NCI-H748 treated with DMSO at 0.1 percent for 48 hours (cell line): ENCODE data around the gene TIMM17B.
A peak's percentile ranks its signal among the peaks of the same experiment; 100 is the strongest.
"Not testable (repeated sequence)": the region's sequence is repeated elsewhere in the genome, so short reads cannot be mapped to it uniquely, and the experiment has no call there.

ENCODE experiments used
- DNase-seq: peaks from one replicate; lab custom pipeline; 2025; lab: John Stamatoyannopoulos, UW

TIMM17B gene

DNA sequence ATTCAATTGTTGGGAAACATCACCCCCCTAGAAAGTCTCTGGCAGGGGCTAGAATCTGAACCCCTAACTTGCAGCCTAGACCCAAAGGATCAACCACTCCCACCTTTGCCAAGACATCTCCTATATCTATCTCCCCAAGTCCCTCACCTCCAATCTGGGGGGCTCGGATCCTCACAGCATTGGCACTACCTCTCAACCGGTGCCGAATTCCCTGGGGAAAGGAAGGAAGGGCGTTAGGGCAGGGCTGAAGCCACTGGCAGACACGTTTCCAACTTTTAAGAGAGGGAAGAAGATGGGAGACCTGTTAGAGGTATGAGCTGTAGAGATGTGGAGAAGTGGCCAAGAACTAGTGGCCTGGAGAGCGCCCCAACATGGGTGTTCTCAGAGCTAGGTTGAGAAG lies 2.7 kb downstream of the TIMM17B start:
- no peak for DNase-seq

DNA sequence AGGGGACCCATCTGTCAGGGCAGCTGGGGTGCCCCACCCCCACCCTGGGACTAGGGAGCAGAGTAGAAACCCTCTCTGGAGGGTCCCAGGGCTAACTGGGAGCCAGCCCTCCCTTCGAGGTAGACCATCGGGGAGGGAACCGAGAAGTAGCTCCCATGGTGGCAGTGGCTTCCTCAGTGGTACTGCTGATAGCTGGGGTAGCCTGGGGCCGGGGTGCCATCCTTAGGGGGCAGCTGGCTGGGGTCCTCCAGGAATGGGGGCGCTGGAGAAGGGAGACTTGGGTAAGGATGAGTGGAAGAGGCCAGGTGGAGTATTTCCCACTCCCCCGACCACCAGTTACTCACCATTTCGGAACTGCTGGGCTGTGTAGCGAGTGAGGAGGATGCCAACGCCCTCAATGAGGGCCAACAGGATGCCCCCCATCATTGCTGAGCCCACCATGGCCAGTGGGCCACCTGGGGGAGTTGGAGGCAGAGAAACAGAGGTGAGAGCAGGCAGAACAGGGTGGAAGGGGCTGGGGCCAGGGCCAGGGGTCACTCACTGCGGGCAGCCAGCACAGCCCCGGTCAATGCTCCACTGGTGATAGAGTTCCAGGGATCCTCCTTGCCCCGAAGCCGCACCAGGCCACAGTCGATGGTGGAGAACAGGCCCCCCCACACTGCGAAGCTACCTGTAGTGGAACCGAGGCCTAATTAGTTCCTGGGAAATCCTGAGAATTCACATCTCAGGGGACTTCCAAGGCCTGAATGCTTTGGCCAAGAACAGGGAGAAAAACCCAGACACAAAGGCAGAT lies 3.8 kb downstream of the TIMM17B start:
- DNase-seq, result no peak

- no peak for DNase-seq
Observed at GRCh38 chrX:48892896-48893295, 4.7 kb downstream of the TIMM17B start.

GRCh38 chrX:48891402-48892288 lies 5.9 kb downstream of the TIMM17B start:
- peak; percentile 77 for DNase-seq

DNA sequence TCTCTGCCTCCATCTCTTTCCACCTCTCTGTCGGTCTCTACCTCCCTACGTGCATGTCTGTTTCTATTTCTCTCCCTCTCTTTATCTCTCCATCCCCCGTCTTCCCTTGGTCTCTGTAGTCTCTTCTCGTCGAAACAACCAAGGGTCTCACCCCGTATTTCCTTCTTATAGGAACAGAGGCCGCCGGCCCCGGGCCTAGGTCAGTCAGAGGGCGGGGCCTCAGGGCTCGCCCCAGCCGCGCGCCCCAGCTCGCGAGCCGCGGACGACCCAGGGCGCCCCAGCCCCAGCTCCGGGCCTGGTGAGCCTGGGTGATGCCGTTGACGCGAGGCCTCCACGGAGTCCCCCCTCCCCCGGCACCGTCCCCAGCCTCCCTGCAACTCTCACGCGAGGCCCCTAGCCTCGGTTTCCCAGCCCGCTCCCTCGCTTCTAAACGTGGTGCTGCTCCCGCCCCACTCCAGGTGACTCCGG lies 6.6 kb downstream of the TIMM17B start:
- DNase-seq, result no peak

DNA sequence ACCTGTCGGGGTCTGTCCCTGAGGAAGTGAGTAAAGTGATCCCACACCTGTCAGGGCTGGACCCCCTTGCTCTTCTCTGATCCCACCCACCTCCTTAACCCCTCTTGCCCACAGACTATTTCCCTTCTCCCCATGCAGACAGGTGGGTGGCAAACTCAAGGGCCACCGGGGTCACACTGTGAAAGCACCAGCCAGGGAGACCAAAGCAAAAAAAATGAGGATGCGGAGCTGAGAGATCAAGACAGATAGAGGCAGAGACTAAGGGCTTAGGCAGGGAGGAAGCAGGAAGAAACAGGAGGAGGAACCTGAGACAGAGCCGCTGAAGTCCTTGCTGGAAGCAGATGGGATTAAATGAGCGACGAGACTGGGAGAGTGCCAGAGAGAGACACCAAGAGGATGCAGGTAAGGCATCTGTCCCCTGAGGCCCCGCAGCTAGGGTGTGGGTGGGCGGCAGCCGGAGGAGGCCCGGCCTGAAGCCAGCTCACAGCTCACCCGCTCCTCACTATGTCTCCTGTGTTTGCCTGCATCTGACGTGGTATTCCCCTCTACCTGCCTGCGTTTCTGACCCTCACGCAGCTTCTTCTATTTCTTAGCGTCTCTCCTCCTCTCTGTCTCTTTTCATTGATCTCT lies 7.2 kb downstream of the TIMM17B start:
- DNase-seq, result no peak

- DNase-seq, result not testable (repeated sequence)
Observed at GRCh38 chrX:48886586-48886985, 11.0 kb downstream of the TIMM17B start.

DNA sequence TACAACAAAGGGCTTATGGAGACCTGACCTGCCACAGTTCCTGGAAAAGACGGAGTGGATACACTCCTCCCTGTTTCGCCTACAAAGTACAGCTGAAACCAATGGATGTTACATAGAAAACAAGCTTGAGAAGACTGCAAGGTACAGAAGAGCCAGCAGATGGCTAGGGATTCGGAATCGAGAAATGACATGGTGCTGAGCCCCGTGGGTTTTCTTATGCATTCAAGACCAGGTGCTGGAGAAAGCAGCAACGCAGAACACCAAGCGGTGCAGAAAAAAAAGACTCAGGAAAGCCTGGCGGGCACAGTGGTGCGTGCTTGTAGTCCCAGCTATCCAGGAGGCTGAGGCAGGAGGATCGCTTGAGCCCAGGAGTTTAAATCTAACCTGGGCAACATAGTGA lies 13.8 kb downstream of the TIMM17B start:
- DNase-seq, result no peak

GRCh38 chrX:48876944-48877343 lies 20.6 kb downstream of the TIMM17B start:
- not testable (repeated sequence) for DNase-seq

DNA sequence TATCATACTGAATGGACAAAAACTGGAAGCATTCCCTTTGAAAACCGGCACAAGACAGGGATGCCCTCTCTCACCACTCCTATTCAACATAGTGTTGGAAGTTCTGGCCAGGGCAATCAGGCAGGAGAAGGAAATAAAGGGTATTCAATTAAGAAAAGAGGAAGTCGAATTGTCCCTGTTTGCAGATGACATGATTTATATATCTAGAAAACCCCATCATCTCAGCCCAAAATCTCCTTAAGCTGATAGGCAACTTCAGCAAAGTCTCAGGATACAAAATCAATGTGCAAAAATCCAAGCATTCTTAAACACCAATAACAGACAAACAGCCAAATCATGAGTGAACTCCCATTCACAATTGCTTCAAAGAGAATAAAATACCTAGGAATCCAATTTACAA lies 25.6 kb downstream of the TIMM17B start:
- not testable (repeated sequence) for DNase-seq

DNA sequence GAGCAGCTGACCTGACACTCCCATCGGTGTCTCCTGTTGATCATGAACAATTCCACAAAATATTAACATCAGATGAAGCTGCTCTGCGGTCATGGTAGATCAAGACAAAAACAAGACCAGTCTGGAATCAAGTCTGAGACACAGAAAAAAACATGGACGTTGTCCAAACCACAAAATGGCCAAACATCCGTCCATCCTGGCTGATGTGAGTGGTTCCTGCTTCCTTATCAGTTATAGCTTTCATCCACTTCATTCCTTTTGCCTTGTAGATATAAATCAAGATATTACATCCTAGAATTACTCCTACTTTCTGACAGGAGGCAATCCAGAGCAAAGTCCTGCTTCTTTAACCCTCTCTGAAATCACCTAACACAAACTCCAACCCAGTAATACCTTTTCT lies 33.4 kb downstream of the TIMM17B start:
- DNase-seq, result no peak

- DNase-seq, result no peak
Observed at GRCh38 chrX:48854898-48855297, 42.7 kb downstream of the TIMM17B start.

DNA sequence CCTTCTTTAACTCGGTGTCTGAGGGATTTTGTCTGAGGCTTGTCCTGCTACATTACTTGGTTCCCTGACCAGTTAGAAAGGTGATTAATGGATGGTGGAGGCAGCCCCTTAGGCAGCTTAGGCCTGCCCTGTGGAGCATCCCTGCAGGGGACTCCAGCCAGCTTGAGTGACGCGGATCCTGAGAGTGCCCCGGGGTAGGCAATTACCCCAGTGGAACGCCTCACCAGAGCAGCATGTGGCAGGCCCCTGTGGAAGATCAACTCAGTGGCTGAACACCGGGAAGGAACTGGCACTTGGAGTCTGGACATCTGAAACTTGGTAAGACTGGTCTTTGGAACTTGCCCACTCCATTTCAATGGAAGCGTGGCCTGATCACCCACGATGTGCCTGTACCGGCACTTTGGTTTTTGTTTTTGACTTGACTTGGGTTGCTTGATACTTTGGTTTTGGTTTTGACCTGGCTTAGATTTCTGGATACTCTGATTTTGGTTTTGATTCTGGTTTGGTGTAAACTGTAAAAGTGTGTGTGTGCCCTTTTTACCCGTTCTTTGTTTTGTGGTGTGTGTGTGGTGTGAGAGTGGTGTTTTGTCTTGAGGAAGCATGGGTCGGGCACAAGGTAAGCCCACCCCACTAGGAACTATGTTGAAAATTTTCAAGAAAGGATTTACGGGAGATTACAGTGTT lies 43.3 kb downstream of the TIMM17B start:
- not testable (repeated sequence) for DNase-seq

DNA sequence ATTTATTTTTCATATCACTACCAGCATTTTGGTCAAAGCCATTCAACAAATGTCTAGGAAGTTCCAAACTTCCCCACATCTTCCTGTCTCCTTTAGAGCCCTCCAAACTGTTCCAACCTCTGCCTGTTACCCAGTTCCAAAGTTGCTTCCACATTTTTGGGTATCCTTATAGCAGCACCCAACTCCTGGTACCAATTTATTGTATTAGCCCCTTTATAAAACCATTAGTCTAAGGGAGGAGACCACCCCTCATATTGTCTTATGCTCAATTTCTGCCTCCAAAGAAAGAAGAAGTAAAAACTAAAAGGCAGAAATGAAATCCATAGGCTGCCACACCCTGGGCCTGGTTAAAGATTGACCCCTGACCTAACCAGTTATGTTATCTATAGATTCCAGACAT lies 44.1 kb downstream of the TIMM17B start:
- not testable (repeated sequence) for DNase-seq

GRCh38 chrX:48852857-48853256 lies 44.7 kb downstream of the TIMM17B start:
- no peak for DNase-seq

GRCh38 chrX:48848847-48849246 lies 48.7 kb downstream of the TIMM17B start:
- no peak for DNase-seq
